GM18498 (cell line): ENCODE results near the gene HSPA12B.
A peak's percentile ranks its signal among the peaks of the same experiment; 100 is the strongest.
"Not testable (repeated sequence)": the region's sequence is repeated elsewhere in the genome, so short reads cannot be mapped to it uniquely, and the experiment has no call there.

Experiments used
- ATAC-seq: cut with Tn5 transposase; IDR thresholded peaks from one replicate; pipeline ENCODE4 v1.9.1; 2021; ENCODE audit warnings: mild to moderate bottlenecking, moderate library complexity; ENCODE audit not compliant: unreplicated experiment

Gene HSPA12B

DNA sequence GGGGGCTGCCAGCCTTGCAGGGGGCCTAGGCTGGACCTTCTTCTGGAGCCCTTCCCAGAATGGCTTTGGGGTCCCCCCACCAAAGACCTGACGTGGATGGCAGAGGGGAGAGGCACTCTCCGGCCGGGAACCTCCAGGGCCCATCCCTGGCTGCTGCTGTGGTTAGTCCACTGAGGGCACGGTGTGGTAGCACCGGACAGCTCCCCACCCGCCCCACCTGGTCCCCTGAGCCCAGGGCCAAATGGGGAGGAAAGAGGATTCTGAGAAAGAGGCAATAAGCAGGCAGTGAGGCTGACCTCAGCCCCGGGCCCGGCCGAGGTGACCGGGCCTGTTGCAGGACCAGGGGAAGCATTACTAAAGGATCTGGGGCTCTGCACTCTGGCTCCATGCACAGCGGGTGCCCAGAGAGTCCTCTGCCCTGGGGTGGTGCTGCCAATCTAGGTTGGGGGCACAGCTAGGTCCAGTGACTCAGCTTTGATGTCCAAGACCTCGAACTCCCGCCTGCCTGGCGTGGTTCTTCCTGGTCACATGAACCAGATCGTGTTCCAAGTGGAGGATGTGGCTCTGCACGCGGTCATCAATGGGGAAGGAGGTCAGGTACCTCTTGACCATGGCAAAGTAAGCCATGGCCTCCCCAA is 51.9 kb downstream of the HSPA12B start:
- no peak for ATAC-seq

DNA sequence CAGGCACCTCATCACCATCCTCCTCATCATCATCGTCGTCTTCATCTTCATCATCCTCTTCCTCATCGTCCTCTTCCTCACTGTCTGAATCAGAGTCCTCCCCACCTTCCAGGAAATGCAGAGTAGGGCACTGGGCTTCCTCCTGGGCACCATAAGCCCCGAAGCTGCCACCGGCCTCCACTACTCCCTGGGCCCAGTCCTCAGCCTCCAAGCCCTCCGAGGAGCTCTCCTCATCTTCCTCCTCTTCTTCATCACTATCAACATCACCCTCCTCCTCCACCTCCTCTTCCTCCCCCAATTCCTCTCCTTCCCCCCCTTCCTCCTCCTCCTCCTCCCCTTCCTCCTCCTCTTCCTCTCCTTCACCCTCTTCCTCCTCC is 52.4 kb downstream of the HSPA12B start:
- no peak for ATAC-seq

DNA sequence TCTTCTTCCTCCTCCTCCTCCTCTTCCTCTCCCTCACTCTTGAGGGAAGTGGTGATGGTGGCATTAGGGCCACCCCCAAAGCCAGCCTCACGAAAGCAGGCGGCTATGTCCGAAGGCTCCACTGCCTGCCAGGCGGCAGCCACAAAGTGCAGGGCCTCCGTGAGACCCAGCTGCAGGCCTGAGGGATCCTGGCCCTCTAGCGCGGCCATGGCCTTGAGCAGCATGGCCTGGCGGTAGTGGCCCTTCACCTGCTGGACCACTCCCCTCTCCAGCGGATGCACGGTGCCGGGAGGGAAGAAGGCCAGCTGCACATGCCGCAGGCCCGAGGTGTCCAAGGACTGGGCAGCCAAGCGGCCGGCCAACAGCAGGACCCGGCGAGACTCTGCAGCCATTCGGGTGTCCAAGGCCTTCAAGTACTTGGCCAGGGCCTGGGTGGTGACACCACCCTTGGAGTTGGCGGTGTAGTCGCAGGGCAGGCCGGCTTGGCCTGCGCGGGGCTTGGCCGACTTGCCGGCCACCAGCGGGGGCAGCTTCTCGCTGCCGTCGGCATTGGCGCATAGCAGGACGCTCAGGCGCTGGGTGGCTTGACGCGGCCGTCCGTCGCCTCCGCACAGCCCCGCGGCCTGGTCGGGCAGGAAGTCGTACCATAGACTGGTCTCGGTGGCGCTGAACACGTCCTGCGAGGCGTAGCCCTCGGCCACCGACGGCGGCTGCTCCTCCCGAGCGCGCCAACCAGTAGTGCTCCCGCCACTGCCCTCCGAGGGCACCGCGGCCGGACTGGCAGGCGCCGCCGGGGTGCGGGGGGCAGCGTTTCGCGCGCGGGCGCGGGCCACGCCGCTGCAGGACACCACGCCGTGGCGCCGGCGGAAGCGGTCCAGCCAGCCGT is 53.0 kb downstream of the HSPA12B start:
- no peak for ATAC-seq

- peak; percentile 34 for ATAC-seq
Measured at GRCh38 chr20:3786126-3786484, 53.6 kb downstream of the HSPA12B start.

DNA sequence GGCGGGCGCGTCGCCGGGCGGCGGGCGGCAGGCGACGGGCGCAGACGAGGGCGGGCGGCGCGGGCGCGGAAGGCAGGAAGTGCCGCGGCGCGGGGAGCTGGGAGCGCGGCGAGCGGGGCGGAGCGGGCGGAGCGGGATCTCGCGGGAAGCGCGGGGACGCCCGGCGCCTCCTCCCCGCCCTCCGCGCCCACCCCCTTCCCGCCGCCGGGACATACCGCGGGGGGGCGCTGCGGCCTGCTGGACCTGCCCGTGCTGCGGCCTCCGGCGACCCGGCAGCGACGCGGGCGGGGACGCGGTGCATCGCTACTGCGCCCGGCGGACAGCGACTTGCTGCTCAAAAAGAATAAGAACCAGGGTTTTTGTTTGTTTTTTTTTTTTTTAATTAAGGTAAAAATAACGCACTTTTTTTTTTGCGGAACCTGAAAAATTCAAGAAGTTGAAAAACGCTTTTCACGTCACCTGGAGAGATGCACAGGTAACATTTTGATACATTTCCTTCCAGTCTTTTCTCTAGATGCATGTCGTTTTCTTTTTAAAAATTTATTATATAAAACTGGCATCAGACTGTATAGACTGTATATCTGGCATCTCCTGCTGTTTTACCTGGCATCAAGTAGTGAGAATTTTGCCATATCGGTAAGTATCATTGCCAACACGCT is 54.3 kb downstream of the HSPA12B start, which contains the start of gene CENPB:
TSS of gene CENPB (minus strand) at position 76 of the 659 bp plus-strand sequence. CDS start 257 bp downstream, outside the sequence.
- ATAC-seq = peak; percentile 86

GRCh38 chr20:3787324-3788014 is 55.0 kb downstream of the HSPA12B start:
- ATAC-seq = no peak

DNA sequence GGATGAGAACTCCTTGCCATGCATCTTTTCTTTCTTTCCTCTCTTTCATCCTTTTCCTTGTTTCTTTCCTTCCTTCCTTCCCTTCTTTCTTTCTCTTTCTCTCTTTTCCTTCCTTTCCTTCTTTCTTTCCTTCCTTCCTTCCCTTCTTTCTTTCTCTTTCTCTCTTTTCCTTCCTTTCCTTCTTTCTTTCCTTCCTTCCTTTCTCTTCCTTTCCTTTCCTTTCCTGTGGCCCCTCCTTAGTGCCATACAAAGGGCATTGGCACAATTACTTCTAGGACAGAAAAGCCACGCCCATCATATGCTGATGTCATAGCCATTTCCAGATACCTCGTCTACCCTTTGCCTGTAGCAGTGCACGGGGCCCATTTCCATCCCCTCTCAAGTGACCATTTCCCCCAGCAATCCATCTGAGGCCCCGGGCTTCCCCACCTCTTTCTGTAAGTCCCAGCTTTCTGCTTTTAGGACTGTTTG is 56.2 kb downstream of the HSPA12B start:
- no peak for ATAC-seq

- not testable (repeated sequence) for ATAC-seq
Measured at GRCh38 chr20:3789201-3789600, 56.7 kb downstream of the HSPA12B start.

- ATAC-seq = not testable (repeated sequence)
Measured at GRCh38 chr20:3794168-3794567, 61.7 kb downstream of the HSPA12B start.

- no peak for ATAC-seq
Measured at GRCh38 chr20:3794701-3795420, 62.4 kb downstream of the HSPA12B start.

GRCh38 chr20:3795511-3796468 is 63.3 kb downstream of the HSPA12B start, which contains the start of gene CDC25B:
CDC25B (plus strand) TSS chr20:3796310; CDS start chr20:3796532, 222 bp downstream.
- peak; percentile 66 for ATAC-seq

DNA sequence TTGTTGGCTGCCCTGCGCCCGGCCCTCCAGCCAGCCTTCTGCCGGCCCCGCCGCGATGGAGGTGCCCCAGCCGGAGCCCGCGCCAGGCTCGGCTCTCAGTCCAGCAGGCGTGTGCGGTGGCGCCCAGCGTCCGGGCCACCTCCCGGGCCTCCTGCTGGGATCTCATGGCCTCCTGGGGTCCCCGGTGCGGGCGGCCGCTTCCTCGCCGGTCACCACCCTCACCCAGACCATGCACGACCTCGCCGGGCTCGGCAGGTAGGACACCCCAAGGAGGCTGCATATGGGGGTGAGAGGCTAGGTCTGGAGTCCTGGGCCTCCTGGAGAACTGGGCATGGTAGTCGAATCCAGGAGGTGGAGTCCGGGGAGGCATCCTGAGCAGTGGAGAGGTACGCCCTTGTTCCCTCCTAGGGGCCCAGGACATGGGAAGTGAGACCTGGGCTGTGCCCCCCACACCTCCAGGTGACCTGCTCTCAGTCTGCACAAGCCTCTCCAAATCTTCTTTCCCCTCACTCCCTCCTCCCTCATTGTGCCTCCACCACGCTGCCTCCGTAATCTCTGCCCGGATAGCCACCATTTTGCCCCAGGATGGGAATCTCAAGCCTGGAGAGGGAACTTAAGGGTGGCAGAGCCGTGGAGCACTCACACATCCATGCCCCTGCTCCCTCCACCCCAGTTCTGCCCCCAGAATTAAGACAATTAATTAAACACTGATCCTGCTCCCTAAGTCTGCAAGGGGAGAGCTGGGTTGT is 64.2 kb downstream of the HSPA12B start:
- ATAC-seq = peak; percentile 12

DNA sequence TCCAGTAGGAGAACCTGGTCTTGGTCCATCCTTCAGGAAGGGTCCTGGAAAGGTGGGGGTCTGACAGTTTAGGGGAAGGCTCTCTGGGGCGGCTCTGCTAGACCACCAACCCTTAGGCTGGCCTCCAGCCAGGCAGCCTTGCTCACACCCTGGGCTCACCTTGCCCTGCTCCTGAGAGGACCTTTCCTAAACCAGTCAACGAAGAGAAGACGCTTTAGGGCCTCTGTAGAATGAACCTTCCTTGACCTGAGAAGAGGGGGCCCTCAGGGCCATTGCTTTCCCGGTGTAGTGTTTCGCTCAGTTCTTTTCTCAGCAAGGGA is 64.7 kb downstream of the HSPA12B start:
- ATAC-seq = no peak

GRCh38 chr20:3797592-3798372 is 65.3 kb downstream of the HSPA12B start:
- ATAC-seq = no peak

GRCh38 chr20:3798373-3798768 is 65.9 kb downstream of the HSPA12B start:
- ATAC-seq = no peak

DNA sequence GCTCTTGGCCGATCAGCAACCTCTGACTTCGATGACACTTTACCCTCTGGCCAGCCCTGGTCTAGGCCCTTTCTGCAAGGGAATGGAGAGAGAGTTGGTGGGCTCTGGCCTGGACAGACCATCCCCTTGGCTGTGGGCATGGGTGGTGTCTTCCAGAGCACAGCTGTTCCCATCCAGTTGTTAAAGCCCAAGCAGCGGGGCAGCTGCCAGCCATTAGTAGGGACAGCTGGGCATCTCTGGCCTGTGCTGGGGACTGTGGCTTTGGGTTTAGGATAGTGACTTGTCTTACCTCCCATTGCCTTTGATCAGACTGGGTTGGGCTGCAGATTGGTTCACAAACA is 66.4 kb downstream of the HSPA12B start:
- no peak for ATAC-seq

DNA sequence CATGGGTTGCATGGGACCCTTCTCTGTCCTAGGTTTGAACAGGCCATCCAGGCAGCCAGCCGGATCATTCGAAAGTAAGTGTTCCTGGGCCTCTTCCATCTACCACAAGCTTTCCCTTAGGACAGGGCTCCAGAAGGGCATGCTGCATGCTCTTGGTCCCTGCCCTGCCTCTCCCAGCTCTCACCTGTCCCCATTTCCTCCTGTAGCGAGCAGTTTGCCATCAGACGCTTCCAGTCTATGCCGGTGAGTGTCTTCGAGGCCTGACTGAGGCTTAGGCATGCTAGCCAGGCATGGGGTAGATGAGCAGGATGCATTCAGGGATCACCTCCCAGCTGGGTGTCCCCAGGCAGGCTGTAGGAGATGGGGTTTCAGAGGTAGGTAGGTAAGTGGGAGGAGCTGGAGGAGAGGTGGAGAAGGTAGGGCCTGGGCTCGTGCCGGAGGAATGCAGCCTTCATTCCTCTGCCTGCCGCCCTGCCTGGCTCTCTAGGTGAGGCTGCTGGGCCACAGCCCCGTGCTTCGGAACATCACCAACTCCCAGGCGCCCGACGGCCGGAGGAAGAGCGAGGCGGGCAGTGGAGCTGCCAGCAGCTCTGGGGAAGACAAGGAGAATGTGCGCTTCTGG is 67.9 kb downstream of the HSPA12B start:
- ATAC-seq = no peak
